B cell (primary cell): Measurements from ENCODE around the gene SLC13A1. TPM values are rescaled to one million over a fixed set of nuclear protein-coding genes. Genes with fewer than 3 reads are reported as not detected.

ENCODE experiments used
- ATAC-seq: fragments of 200-7000 bp; cut with Tn5 transposase; one replicate; pipeline ENCODE4 v1.10.0; 2021; ENCODE audit warnings: low read depth, mild to moderate bottlenecking, moderate number of reproducible peaks, moderate library complexity
- CTCF ChIA-PET: fragments of 350-600 bp; sonication (Branson Sonifier 250); formaldehyde crosslinking; loops from one replicate; lab custom pipeline; 2021; ENCODE audit warnings: antibody characterized with exemption, inconsistent platforms; lab: Charles Lee
- POLR2A ChIA-PET: fragments of 350-600 bp; sonication (Branson Sonifier 250); formaldehyde crosslinking; loops from one replicate; lab custom pipeline; 2021; ENCODE audit warnings: antibody characterized with exemption; lab: Charles Lee
- DNase-seq: peaks from one replicate; pipeline ENCODE4 v3.0.0; 2013
- H2AFZ ChIP-seq: 2 replicates; pipeline ENCODE4 v1.6.1; 2012; ENCODE audit warnings: mild to moderate bottlenecking, low read depth, low read length; ENCODE audit not compliant: insufficient read depth, poor library complexity, severe bottlenecking
- H3K27ac ChIP-seq, 2 donors: 1 replicate in 1 of 2; 2 replicates in 1 of 2; pipeline ENCODE4 v1.5.1; 2012 to 2013; ENCODE audit warnings: low read length in 2 of 2, mild to moderate bottlenecking in 2 of 2, moderate library complexity in 1 of 2
- H3K27me3 ChIP-seq, 4 experiments: fragments of 200-600 bp in 1 of 4; sonication (generic) in 1 of 4; replicated peaks in 1 of 4; 1 replicate in 2 of 4; 2 replicates in 2 of 4; pipeline versions ENCODE4 v1.6.1 to v1.7.0; 2013 to 2016; ENCODE audit warnings: low read length in 3 of 4, mild to moderate bottlenecking in 2 of 4, mixed read lengths in 1 of 4, moderate library complexity in 1 of 4; ENCODE audit not compliant: insufficient read depth in 4 of 4, control insufficient read depth in 3 of 4; ENCODE audit errors: control extremely low read depth in 1 of 4
- H3K36me3 ChIP-seq, 2 experiments: replicated peaks in 1 of 2; 1 replicate in 1 of 2; 2 replicates in 1 of 2; pipeline versions ENCODE4 v1.6.1 to v1.7.1; 2013; ENCODE audit warnings: low read length in 1 of 2; ENCODE audit not compliant: insufficient read depth in 2 of 2, control insufficient read depth in 1 of 2; ENCODE audit errors: control extremely low read depth in 1 of 2, extremely low read depth in 1 of 2
- H3K4me1 ChIP-seq, 2 donors: fragments of 200-600 bp in 1 of 2; sonication (generic) in 1 of 2; 1 replicate in 1 of 2; 2 replicates in 1 of 2; pipeline versions ENCODE4 v1.5.1 to v1.6.1; 2013 to 2017; ENCODE audit warnings: low read length in 2 of 2; ENCODE audit not compliant: control insufficient read depth in 2 of 2, insufficient read depth in 2 of 2
- H3K4me2 ChIP-seq: replicated peaks from 2 replicates; pipeline ENCODE3; 2012; ENCODE audit warnings: mild to moderate bottlenecking, low read depth, low read length; ENCODE audit not compliant: poor library complexity, severe bottlenecking
- H3K4me3 ChIP-seq, 5 experiments: fragments of 200-600 bp in 1 of 5; sonication (generic) in 1 of 5; 1 replicate in 3 of 5; 2 replicates in 2 of 5; pipeline versions ENCODE4 v1.5.1 to v1.7.0; 2011 to 2016; ENCODE audit warnings: low read length in 4 of 5, mild to moderate bottlenecking in 4 of 5, low read depth in 2 of 5, control low read depth in 1 of 5, moderate library complexity in 1 of 5; ENCODE audit not compliant: insufficient read depth in 1 of 5; ENCODE audit errors: control extremely low read depth in 1 of 5, extremely low read depth in 1 of 5
- H3K79me2 ChIP-seq: fragments of 200-600 bp; sonication (generic); one replicate; pipeline ENCODE4 v1.6.0; 2016; ENCODE audit warnings: low read length; ENCODE audit not compliant: control insufficient read depth, insufficient read depth
- H3K9ac ChIP-seq: fragments of 200-600 bp; sonication (generic); 2 replicates; pipeline ENCODE4 v1.6.1; 2017; ENCODE audit warnings: mild to moderate bottlenecking, low read length, moderate library complexity
- H3K9me3 ChIP-seq, 3 donors: one replicate each; pipeline versions ENCODE4 v1.6.1 to v1.7.1; 2013; ENCODE audit warnings: low read length in 2 of 3; ENCODE audit not compliant: control insufficient read depth in 2 of 3, insufficient read depth in 1 of 3; ENCODE audit errors: control extremely low read depth in 1 of 3
- H4K20me1 ChIP-seq: 2 replicates; pipeline ENCODE4 v1.6.0; 2012; ENCODE audit warnings: mild to moderate bottlenecking, low read length; ENCODE audit not compliant: insufficient read depth, control insufficient read depth, poor library complexity, severe bottlenecking
- H3K27ac Mint-ChIP-seq: one replicate; pipeline ENCODE4 v1.8.0; 2021; ENCODE audit warnings: mixed read lengths
- H3K27me3 Mint-ChIP-seq: one replicate; pipeline ENCODE4 v1.8.0; 2021; ENCODE audit warnings: mixed read lengths
- H3K4me1 Mint-ChIP-seq: one replicate; pipeline ENCODE4 v1.8.0; 2021; ENCODE audit warnings: mixed read lengths
- H3K4me3 Mint-ChIP-seq: one replicate; pipeline ENCODE4 v1.8.0; 2021; ENCODE audit warnings: mixed read lengths
- H3K9me3 Mint-ChIP-seq: one replicate; pipeline ENCODE4 v1.8.0; 2022; ENCODE audit warnings: mixed read lengths; ENCODE audit not compliant: insufficient read depth
- CTCF ChIP-seq: fragments of 200-600 bp; IDR thresholded peaks from one replicate; pipeline ENCODE4 v1.8.0; 2022; ENCODE audit warnings: antibody characterized with exemption, mild to moderate bottlenecking
- EZH2 ChIP-seq: IDR thresholded peaks from 2 replicates; pipeline ENCODE4 v1.6.1; 2012; ENCODE audit warnings: borderline replicate concordance, low read depth, mild to moderate bottlenecking, moderate library complexity, low read length; ENCODE audit not compliant: insufficient read depth, poor library complexity, severe bottlenecking
- intact Hi-C: fragments of 100-400 bp; cut with micrococcal nuclease; formaldehyde crosslinking; loops from one replicate; pipeline ENCODE4 v1.10.0; 2022
- polyA plus RNA-seq: library from polyadenylated mRNA; depleted of rRNA; stranded (reverse); fragments of >200 nt; gene quantifications from 2 replicates; pipeline ENCODE4 v1.2.3, GENCODE V29; 2012
- total RNA-seq, 2 donors: library from RNA; stranded (reverse); fragments of 120-200 nt in 1 of 2; gene quantifications; 1 replicate in 1 of 2; 2 replicates in 1 of 2; pipeline versions ENCODE4 v1.2.3 to v1.2.4, GENCODE V29; 2013 to 2022

The SLC13A1 gene
- total and polyA plus RNA-seq, 2 donors (not counting 1 experiment from before 2014, with no cell fraction given): not detected

- Histone ChIP-seq H3K27me3 (no peaks in the 10 kb centered on the region), H3K79me2 (no peaks in the 10 kb centered on the region), H3K36me3 (no peaks in the 10 kb centered on the region), H3K4me1 (no peaks in the 10 kb centered on the region), H3K9me3 (no peaks in the 10 kb centered on the region), H4K20me1 (no peaks in the 10 kb centered on the region), H2AFZ (no peak overlapping the region), H3K4me3 (no peak overlapping the region), H3K27ac (no peak overlapping the region), H3K9ac (no peak overlapping the region), H3K4me2 (no peak overlapping the region)
- intact Hi-C loops: no loop called here
- Mint-ChIP-seq H3K4me1 (no peaks in the 10 kb centered on the region), H3K4me3 (no peak overlapping the region), H3K27me3 (no peaks in the 10 kb centered on the region), H3K9me3 (no peaks in the 10 kb centered on the region), H3K27ac (no peak overlapping the region)
- TF ChIP-seq CTCF: no peak
- TF ChIP-seq EZH2: no peak
- DNase-seq: no peak
- POLR2A ChIA-PET: no interaction called here
- ATAC-seq: no peak
- CTCF ChIA-PET: no interaction called here
Observed at GRCh38 chr7:123122916-123123315, 76.9 kb downstream of the SLC13A1 start.

- ATAC-seq (no peak), DNase-seq (no peak)
- Histone ChIP-seq H4K20me1 (no peaks in the 10 kb centered on the region), H3K27ac (no peak overlapping the region), H3K9ac (no peak overlapping the region), H3K36me3 (no peaks in the 10 kb centered on the region), H3K4me1 (no peaks in the 10 kb centered on the region), H2AFZ (no peak overlapping the region), H3K79me2 (no peaks in the 10 kb centered on the region), H3K4me2 (no peak overlapping the region), H3K27me3 (no peaks in the 10 kb centered on the region), H3K4me3 (no peak overlapping the region), H3K9me3 (no peaks in the 10 kb centered on the region)
- Mint-ChIP-seq H3K27ac (no peak overlapping the region), H3K4me3 (no peak overlapping the region), H3K27me3 (no peaks in the 10 kb centered on the region), H3K4me1 (no peaks in the 10 kb centered on the region), H3K9me3 (peaks cover 3% of the 10 kb centered on the region)
- intact Hi-C loops: no loop called here
- POLR2A ChIA-PET: no interaction called here
- TF ChIP-seq EZH2 (no peak), CTCF (no peak)
- CTCF ChIA-PET: no interaction called here
Observed at GRCh38 chr7:123120286-123120685, 79.5 kb downstream of the SLC13A1 start.
